Measurements from ENCODE around the gene NCMAP.
"Not testable (repeated sequence)": the region's sequence is repeated elsewhere in the genome, so short reads cannot be mapped to it uniquely, and the experiment has no call there.

The NCMAP gene

GRCh38 chr1:24555591-24556413, at the start of gene NCMAP:
Gene NCMAP, plus strand, starts transcription at chr1:24556087. Its CDS starts 39,344 bp downstream, at chr1:24595431.
- DNase-seq (ENCODE audit: low spot score): no peak
- no peak for FAIRE-seq

GRCh38 chr1:24506691-24507381, 49.1 kb upstream of the NCMAP start:
- DNase-seq (ENCODE audit: low spot score): no peak
- no peak for FAIRE-seq

GRCh38 chr1:24507405-24507804, 48.5 kb upstream of the NCMAP start:
- DNase-seq (ENCODE audit: low spot score) (no peak), FAIRE-seq (no peak)

- DNase-seq (ENCODE audit: low spot score): no peak
- no peak for FAIRE-seq
These were observed 47.0 kb upstream of the NCMAP start for GRCh38 chr1:24508911-24509310.

- DNase-seq (ENCODE audit: low spot score) (no peak), FAIRE-seq (no peak)
These were observed 42.2 kb upstream of the NCMAP start for GRCh38 chr1:24513706-24514105.

- FAIRE-seq: no peak
These were observed 40.9 kb upstream of the NCMAP start for GRCh38 chr1:24514946-24515345.

GRCh38 chr1:24515671-24516209, 40.1 kb upstream of the NCMAP start:
- not testable (repeated sequence) for DNase-seq (ENCODE audit: low spot score); FAIRE-seq

More at GRCh38 chr1:24514946-24515345, 40.9 kb upstream of the NCMAP start:
- no peak for DNase-seq (ENCODE audit: low spot score)

- no peak for FAIRE-seq
These were observed 39.4 kb upstream of the NCMAP start for GRCh38 chr1:24516506-24516905.

GRCh38 chr1:24517898-24518297, 38.0 kb upstream of the NCMAP start:
- FAIRE-seq: no peak
- DNase-seq (ENCODE audit: low spot score): no peak

More at GRCh38 chr1:24516506-24516905, 39.4 kb upstream of the NCMAP start:
- DNase-seq (ENCODE audit: low spot score): no peak

GRCh38 chr1:24520282-24520681, 35.6 kb upstream of the NCMAP start:
- not testable (repeated sequence) for FAIRE-seq; DNase-seq (ENCODE audit: low spot score)

- no peak for DNase-seq (ENCODE audit: low spot score)
- no peak for FAIRE-seq
These were observed 30.3 kb upstream of the NCMAP start for GRCh38 chr1:24525606-24526005.

GRCh38 chr1:24526045-24526444, 29.8 kb upstream of the NCMAP start:
- FAIRE-seq (no peak), DNase-seq (ENCODE audit: low spot score) (no peak)

GRCh38 chr1:24526940-24527542, 28.8 kb upstream of the NCMAP start:
- peak; percentile 28 for DNase-seq (ENCODE audit: low spot score)
- no peak for FAIRE-seq

GRCh38 chr1:24528744-24529143, 27.1 kb upstream of the NCMAP start:
- FAIRE-seq (no peak), DNase-seq (ENCODE audit: low spot score) (no peak)

- FAIRE-seq; DNase-seq (ENCODE audit: low spot score): not testable (repeated sequence)
These were observed 26.6 kb upstream of the NCMAP start for GRCh38 chr1:24529292-24529691.

GRCh38 chr1:24535021-24535424, 20.9 kb upstream of the NCMAP start:
- no peak for FAIRE-seq
- DNase-seq (ENCODE audit: low spot score): no peak

- DNase-seq (ENCODE audit: low spot score) (no peak), FAIRE-seq (no peak)
These were observed 20.1 kb upstream of the NCMAP start for GRCh38 chr1:24535778-24536177.

GRCh38 chr1:24536391-24536840, 19.5 kb upstream of the NCMAP start:
- FAIRE-seq (no peak), DNase-seq (ENCODE audit: low spot score) (no peak)

- DNase-seq (ENCODE audit: low spot score): no peak
- FAIRE-seq: no peak
These were observed 15.6 kb upstream of the NCMAP start for GRCh38 chr1:24540051-24540905.

- DNase-seq (ENCODE audit: low spot score) (peak; percentile 51), FAIRE-seq (no peak)
These were observed 14.8 kb upstream of the NCMAP start for GRCh38 chr1:24540906-24541710.
